GM12878 (cell line): ENCODE results near the gene PI4KA. TPM values are rescaled to one million over a fixed set of nuclear protein-coding genes. Genes with fewer than 3 reads are reported as not detected.
"Not testable (repeated sequence)": the region's sequence is repeated elsewhere in the genome, so short reads cannot be mapped to it uniquely, and the experiment has no call there.

Experiments used
- ATAC-seq: fragments of 200-7000 bp; cut with Tn5 transposase; 3 replicates; pipeline ENCODE4 v1.9.1; 2020; ENCODE audit warnings: mild to moderate bottlenecking, moderate library complexity
- BruUV-seq: library from RNA; stranded (reverse); fragments of 400-500 nt; replicated peaks from 2 replicates; lab custom pipeline; 2021; lab: Mats Ljungman, UMichigan
- CTCF ChIA-PET: fragments of 300-600 bp; sonication (Branson Sonifier 250); formaldehyde crosslinking; extraction: SDS; loops from one replicate; lab custom pipeline; 2021; ENCODE audit warnings: inconsistent platforms; lab: Yijun Ruan, JAX
- POLR2A ChIA-PET: fragments of 350-600 bp; formaldehyde crosslinking; extraction: SDS; loops from one replicate; lab custom pipeline; 2021; ENCODE audit warnings: inconsistent platforms; lab: Charles Lee
- RAD21 ChIA-PET: fragments of 300-600 bp; sonication (Branson Sonifier 250); formaldehyde crosslinking; loops from one replicate; lab custom pipeline; 2023; ENCODE audit warnings: antibody characterized with exemption; ENCODE audit not compliant: unreplicated experiment; lab: Charles Lee
- SMC1A ChIA-PET: fragments of 300-600 bp; sonication (Branson Sonifier 250); formaldehyde crosslinking; loops from one replicate; lab custom pipeline; 2023; ENCODE audit not compliant: unreplicated experiment, uncharacterized antibody; lab: Charles Lee
- DNase-seq: peaks from one replicate; pipeline ENCODE4 v3.0.0-alpha.2; 2011; ENCODE audit warnings: low read depth, low spot score
- FAIRE-seq: peaks from 3 replicates; lab custom pipeline; 2011; peaks lifted over from hg19 to GRCh38; lab: Jason Lieb, UNC
- H2AFZ ChIP-seq: 2 replicates; pipeline ENCODE4 v1.6.0; 2011; ENCODE audit warnings: low read depth, low read length, control low read depth; ENCODE audit not compliant: control insufficient read depth
- H3K27ac ChIP-seq: 2 replicates; pipeline ENCODE4 v1.5.1; 2011; ENCODE audit warnings: control low read depth; ENCODE audit not compliant: control insufficient read depth, insufficient read depth
- H3K27me3 ChIP-seq, 2 experiments: replicated peaks in 1 of 2; 2 replicates each; pipeline versions ENCODE4 v1.6.0 to v1.6.1; 2011; ENCODE audit warnings: low read length in 1 of 2; ENCODE audit not compliant: control insufficient read depth in 2 of 2, insufficient read depth in 2 of 2
- H3K36me3 ChIP-seq, 2 experiments: 2 replicates each; pipeline ENCODE4 v1.5.1; 2011; ENCODE audit warnings: low read length in 1 of 2; ENCODE audit not compliant: control insufficient read depth in 2 of 2, insufficient read depth in 2 of 2
- H3K4me1 ChIP-seq: 2 replicates; pipeline ENCODE4 v1.6.1; 2011; ENCODE audit warnings: mild to moderate bottlenecking, low read length, moderate library complexity, mixed read lengths; ENCODE audit not compliant: control insufficient read depth, insufficient read depth
- H3K4me2 ChIP-seq: 2 replicates; pipeline ENCODE4 v1.6.0; 2011; ENCODE audit warnings: control low read depth; ENCODE audit not compliant: control insufficient read depth, insufficient read depth
- H3K4me3 ChIP-seq: fragments of 200-600 bp; sonication (generic); 2 replicates; pipeline ENCODE4 v1.5.1; 2016
- H3K79me2 ChIP-seq: 2 replicates; pipeline ENCODE4 v1.6.0; 2011; ENCODE audit warnings: low read length; ENCODE audit not compliant: control insufficient read depth, insufficient read depth
- H3K9ac ChIP-seq: 2 replicates; pipeline ENCODE4 v1.8.0; 2011; ENCODE audit warnings: low read length, control low read depth, mixed read lengths; ENCODE audit not compliant: control insufficient read depth, insufficient read depth
- H3K9me3 ChIP-seq: replicated peaks from 3 replicates; pipeline ENCODE4 v1.5.1; 2011; ENCODE audit warnings: mild to moderate bottlenecking, low read length; ENCODE audit not compliant: control insufficient read depth, insufficient read depth
- H4K20me1 ChIP-seq: 2 replicates; pipeline ENCODE4 v1.6.0; 2011; ENCODE audit not compliant: control insufficient read depth, insufficient read depth
- CHD2 ChIP-seq: IDR thresholded peaks from 2 replicates; pipeline ENCODE4 v1.6.1; 2011; ENCODE audit warnings: low read depth, low read length, improper control_type of control experiment, borderline replicate concordance
- CHD4 ChIP-seq: fragments of 200-600 bp; sonication (generic); IDR thresholded peaks from 2 replicates; pipeline ENCODE4 v1.6.1; 2016; ENCODE audit warnings: mild to moderate bottlenecking
- RELA ChIP-seq: fragments of 450-650 bp; IDR thresholded peaks from 2 replicates; pipeline ENCODE4 v1.8.0; 2014; ENCODE audit warnings: borderline replicate concordance; ENCODE audit not compliant: partially characterized antibody
- YY1 ChIP-seq: IDR thresholded peaks from 2 replicates; pipeline ENCODE4 v1.6.1; 2011; ENCODE audit warnings: low read depth, mild to moderate bottlenecking, low read length
- WGBS: methylation state at CpG from one replicate; pipeline ENCODE4 v1.1.6; 2016; ENCODE audit warnings: low lambda C conversion rate; ENCODE audit not compliant: insufficient replicate concordance, insufficient coverage; ENCODE audit errors: missing lambda C conversion rate; 5-methylcytosine and 5-hydroxymethylcytosine counted together
- in situ Hi-C: fragments of 300-500 bp; cut with MboI; formaldehyde crosslinking; loops from 9 replicates; pipeline ENCODE4 v1.14.3; 2018; ENCODE audit warnings: mixed read lengths
- intact Hi-C: fragments of 100-400 bp; cut with micrococcal nuclease; formaldehyde crosslinking; loops from one replicate; pipeline ENCODE4 v1.14.2; 2022; ENCODE audit not compliant: unreplicated experiment
- polyA plus RNA-seq, 11 experiments: library from polyadenylated mRNA; depleted of rRNA in 4 of 11; unstranded in 6 of 11; stranded (reverse) in 5 of 11; fragments of >200 nt; fragmentation: Nextera tagmentation in 4 of 11; fragmentation: Illumina TruSeq in 1 of 11; extraction: Ambion mirVana in 4 of 11; extraction: Trizol in 1 of 11; gene quantifications; 1 replicate in 1 of 11; 2 replicates in 10 of 11; pipeline versions ENCODE4 v1.2.1 to v1.2.3, GENCODE V29; 2011 to 2016; ENCODE audit warnings: inconsistent platforms in 2 of 11, missing spikeins in 2 of 11, low read depth in 1 of 11
- total RNA-seq, 4 experiments: library from RNA; depleted of rRNA in 3 of 4; stranded (reverse); fragments of >200 nt in 3 of 4; fragmentation: Illumina TruSeq in 1 of 4; extraction: Trizol in 1 of 4; gene quantifications; 2 replicates each; pipeline versions ENCODE4 v1.2.1 to v1.2.3, GENCODE V29; 2013 to 2021
- TF ChIP-seq, protein P1 (sequence below): fragments of 450-650 bp; IDR thresholded peaks from 2 replicates; pipeline ENCODE4 v1.6.1; 2014; ENCODE audit warnings: mild to moderate bottlenecking

PI4KA gene
- total and polyA plus RNA-seq, 10 of the 15 experiments (the other 5 are each of a cell fraction or from before 2014, with no cell fraction given), result 4.2 to 78.4 (median 42.1) TPM

DNA sequence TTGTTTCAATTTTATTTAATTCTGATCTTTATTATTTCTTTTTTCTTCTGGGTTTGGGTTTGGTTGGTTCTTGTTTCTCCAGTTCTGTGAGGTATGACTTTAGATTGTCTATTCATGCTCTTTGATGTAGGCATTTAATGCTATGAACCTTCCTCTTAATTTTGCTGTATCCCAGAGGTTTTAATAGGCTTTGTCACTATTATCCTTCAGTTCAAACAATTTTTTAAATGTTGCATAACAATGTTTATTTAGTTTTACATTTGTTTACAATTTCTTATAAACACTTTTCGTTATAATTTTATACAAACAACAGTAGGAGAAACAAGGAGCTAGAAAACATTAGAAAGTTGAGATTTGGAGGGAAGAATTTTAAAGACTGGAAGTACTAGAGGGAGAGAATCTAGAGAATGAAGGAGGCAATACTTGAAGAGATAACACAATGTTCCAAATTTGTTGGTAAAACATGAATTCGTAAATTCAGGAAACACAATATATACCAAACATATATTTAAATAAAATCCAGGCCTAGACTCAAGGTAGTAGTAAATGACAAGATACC lies 180.8 kb downstream of the PI4KA start:
- Histone ChIP-seq H3K27me3 (no peaks in the 10 kb centered on the region), H3K4me2 (no peak overlapping the region), H3K36me3 (no peaks in the 10 kb centered on the region), H3K4me3 (no peak overlapping the region), H3K79me2 (no peaks in the 10 kb centered on the region), H4K20me1 (no peaks in the 10 kb centered on the region), H3K27ac (no peak overlapping the region), H3K4me1 (no peaks in the 10 kb centered on the region), H2AFZ (no peak overlapping the region), H3K9ac (no peak overlapping the region), H3K9me3 (no peaks in the 10 kb centered on the region)
- TF ChIP-seq RELA (no peak), CHD4 (no peak), YY1 (no peak), CHD2 (no peak)
- TF ChIP-seq, protein P1, sequence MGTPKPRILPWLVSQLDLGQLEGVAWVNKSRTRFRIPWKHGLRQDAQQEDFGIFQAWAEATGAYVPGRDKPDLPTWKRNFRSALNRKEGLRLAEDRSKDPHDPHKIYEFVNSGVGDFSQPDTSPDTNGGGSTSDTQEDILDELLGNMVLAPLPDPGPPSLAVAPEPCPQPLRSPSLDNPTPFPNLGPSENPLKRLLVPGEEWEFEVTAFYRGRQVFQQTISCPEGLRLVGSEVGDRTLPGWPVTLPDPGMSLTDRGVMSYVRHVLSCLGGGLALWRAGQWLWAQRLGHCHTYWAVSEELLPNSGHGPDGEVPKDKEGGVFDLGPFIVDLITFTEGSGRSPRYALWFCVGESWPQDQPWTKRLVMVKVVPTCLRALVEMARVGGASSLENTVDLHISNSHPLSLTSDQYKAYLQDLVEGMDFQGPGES, result no peak
- RAD21 ChIA-PET, result no interaction called here
- WGBS, result 29% methylated on average over 2 of the region's 2 CpGs
- SMC1A ChIA-PET, result no interaction called here
- no TSS peak for BruUV-seq
- DNase-seq (no peak), FAIRE-seq (no peak), ATAC-seq (no peak)
- CTCF ChIA-PET, result no interaction called here
- in situ Hi-C loops, result no loop called here
- POLR2A ChIA-PET, result no interaction called here
- intact Hi-C loops, result no loop called here

DNA sequence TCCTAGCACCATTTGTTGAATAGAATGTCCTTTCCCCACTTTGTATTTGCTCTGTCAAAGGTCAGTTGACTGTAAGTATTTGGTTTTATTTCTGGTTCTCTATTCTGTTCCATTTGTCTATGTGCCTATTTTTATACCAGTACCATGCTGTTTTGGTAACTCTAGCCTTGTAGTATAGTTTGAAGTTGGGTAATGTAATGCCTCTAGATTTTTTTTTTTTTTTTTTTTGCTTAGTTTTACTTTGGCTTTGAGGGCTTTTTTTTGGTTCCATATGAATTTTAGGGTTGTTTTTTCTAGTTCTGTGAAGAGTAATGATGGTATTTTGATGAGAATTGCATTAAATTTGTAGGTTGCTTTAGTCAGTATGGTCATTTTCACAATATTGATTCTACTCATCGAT lies 183.0 kb downstream of the PI4KA start:
- H3K36me3 ChIP-seq, BruUV-seq, H3K4me3 ChIP-seq, POLR2A ChIA-PET, H4K20me1 ChIP-seq, ATAC-seq, intact Hi-C loops, H3K27me3 ChIP-seq, DNase-seq, RAD21 ChIA-PET, H3K9me3 ChIP-seq, FAIRE-seq, CTCF ChIA-PET, H3K4me1 ChIP-seq, H3K9ac ChIP-seq, in situ Hi-C loops, H3K4me2 ChIP-seq, H3K79me2 ChIP-seq, H3K27ac ChIP-seq, H2AFZ ChIP-seq, SMC1A ChIA-PET: not testable (repeated sequence)
- 55% methylated on average over 1 of the region's 1 CpG for WGBS
